Measurements from ENCODE around the gene PTPRK.

DNA sequence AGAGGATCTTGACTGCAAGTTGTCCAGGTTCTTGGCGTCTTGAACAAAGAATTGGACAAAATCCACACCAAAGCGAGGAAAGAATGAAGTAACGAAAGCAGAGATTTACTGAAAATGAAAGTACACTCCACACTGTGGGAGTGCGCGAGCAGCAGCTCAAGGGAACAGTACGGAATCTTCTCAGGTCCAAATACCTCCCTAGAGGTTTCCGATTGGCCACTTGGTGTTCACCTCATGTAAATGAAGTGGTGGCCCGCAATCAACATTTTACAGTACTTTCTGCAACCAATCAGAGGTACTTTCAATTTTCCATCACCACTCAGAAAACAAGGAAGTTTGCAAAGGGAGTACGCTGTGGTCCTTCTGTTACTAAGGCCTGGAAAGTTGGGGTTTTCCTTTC is 122.4 kb downstream of the PTPRK start:
- no peak for TF ChIP-seq EZH2 (IDR thresholded peaks at IDR 0.05; ENCODE audit: borderline replicate concordance, insufficient read depth, low read depth, low read length, poor library complexity, severe bottlenecking)
- TF ChIP-seq, protein P1, sequence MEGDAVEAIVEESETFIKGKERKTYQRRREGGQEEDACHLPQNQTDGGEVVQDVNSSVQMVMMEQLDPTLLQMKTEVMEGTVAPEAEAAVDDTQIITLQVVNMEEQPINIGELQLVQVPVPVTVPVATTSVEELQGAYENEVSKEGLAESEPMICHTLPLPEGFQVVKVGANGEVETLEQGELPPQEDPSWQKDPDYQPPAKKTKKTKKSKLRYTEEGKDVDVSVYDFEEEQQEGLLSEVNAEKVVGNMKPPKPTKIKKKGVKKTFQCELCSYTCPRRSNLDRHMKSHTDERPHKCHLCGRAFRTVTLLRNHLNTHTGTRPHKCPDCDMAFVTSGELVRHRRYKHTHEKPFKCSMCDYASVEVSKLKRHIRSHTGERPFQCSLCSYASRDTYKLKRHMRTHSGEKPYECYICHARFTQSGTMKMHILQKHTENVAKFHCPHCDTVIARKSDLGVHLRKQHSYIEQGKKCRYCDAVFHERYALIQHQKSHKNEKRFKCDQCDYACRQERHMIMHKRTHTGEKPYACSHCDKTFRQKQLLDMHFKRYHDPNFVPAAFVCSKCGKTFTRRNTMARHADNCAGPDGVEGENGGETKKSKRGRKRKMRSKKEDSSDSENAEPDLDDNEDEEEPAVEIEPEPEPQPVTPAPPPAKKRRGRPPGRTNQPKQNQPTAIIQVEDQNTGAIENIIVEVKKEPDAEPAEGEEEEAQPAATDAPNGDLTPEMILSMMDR (IDR thresholded peaks at IDR 0.05), result no peak
